ENCODE results near the gene CAPN1. TPM values are rescaled to one million over a fixed set of nuclear protein-coding genes. Genes with fewer than 3 reads are reported as not detected.

Gene CAPN1
- total and polyA plus RNA-seq, 9 of the 15 experiments (the other 6 are each of a cell fraction or from before 2014, with no cell fraction given) = 3.5 to 199 (median 61.6) TPM

GRCh38 chr11:65224930-65225278, 43.2 kb downstream of the CAPN1 start:
- H3K9me1 ChIP-seq (ENCODE audit: control insufficient read depth, insufficient read depth, low read length) = no peaks in the 10 kb centered on the region
- peaks cover 16 to 17% of the 10 kb centered on the region in 2 experiments for H3K4me1 ChIP-seq (replicated peaks in 1 of 2; ENCODE audit: control insufficient read depth in 2 of 2, insufficient read depth in 2 of 2, low read length in 2 of 2)
- peak overlapping the region; percentile 80 for H3K4me2 ChIP-seq (ENCODE audit: insufficient read depth, low read length)
- ChIA-PET POLR2A (interaction anchor here (0.6 to 2.1 kb wide), 10 partner anchors 11 to 279 kb away, joined by 3 to 10 read pairs (median 4); partner anchors contain the start of genes MALAT1 and TIGD3), CTCF (ENCODE audit: low intra/inter-chr PET ratio) (interaction anchor here (1.1 to 1.6 kb wide), 5 partner anchors 26 to 106 kb away, joined by 4 to 10 read pairs (median 6); partner anchors contain the start of gene CDC42EP2)
- no peaks in the 10 kb centered on the region for H3K9me3 ChIP-seq (replicated peaks; ENCODE audit: control insufficient read depth, insufficient read depth, low read depth, low read length)
- H3K27me3 ChIP-seq (ENCODE audit: control insufficient read depth in 2 of 2, insufficient read depth in 2 of 2, low read length in 2 of 2) = no peaks in the 10 kb centered on the region
- no peaks in the 10 kb centered on the region for H3K36me3 ChIP-seq (ENCODE audit: control insufficient read depth, insufficient read depth, low read length)
- DNase-seq (ENCODE audit: extremely low read depth in 1 of 4, low spot score in 3 of 4) = peak; percentile 40 to 68 (median 50)
- in situ Hi-C loops (cut with MboI) (no loop called here), intact Hi-C loops (cut with micrococcal nuclease) (loop anchor here (1.0 to 10.0 kb wide), 2 partner anchors 25 to 90 kb away; partner anchors contain the start of gene CDC42EP2)
- 18% methylated on average over 5 of the region's 5 CpGs for WGBS (ENCODE audit: insufficient coverage, low coverage, missing lambda C conversion rate)
- no peaks in the 10 kb centered on the region for H3K79me2 ChIP-seq (ENCODE audit: control insufficient read depth, insufficient read depth, low read length)
- peak overlapping the region; percentile 76 to 91; a peak in 3 of 4 replicates for H3K9ac ChIP-seq (ENCODE audit: insufficient read depth in 1 of 2, low read depth in 2 of 2, low read length in 2 of 2)
- peak overlapping the region; percentile 65 for H3K27ac ChIP-seq (ENCODE audit: extremely low read depth, low read depth, low read length)
- peak; percentile 67 for ATAC-seq
- no peak overlapping the region for H3K4me3 ChIP-seq
- BruUV-seq (replicated peaks) = no TSS peak
- H4K20me1 ChIP-seq (replicated peaks; ENCODE audit: control insufficient read depth, insufficient read depth, low read length) = no peaks in the 10 kb centered on the region
- FAIRE-seq = peak; percentile 78
- peak overlapping the region; percentile 97 for H2AFZ ChIP-seq (ENCODE audit: low read depth, low read length)
- TF ChIP-seq FOSL1 (tag; conservative IDR thresholded peaks at IDR 0.05) (peak; percentile 81), E2F3 (CRISPR knock-in tag; IDR thresholded peaks at IDR 0.05) (no peak), SMARCE1 (IDR thresholded peaks at IDR 0.05) (peak; percentile 69), ZNF592 (IDR thresholded peaks at IDR 0.05) (no peak; the same call in 1 of the 2 replicates), SNRNP70 (optimal IDR thresholded peaks at IDR 0.05; ENCODE audit: low read depth, low read length) (no peak), MAZ (CRISPR knock-in tag; conservative IDR thresholded peaks at IDR 0.05 in 1 of 2, IDR thresholded peaks at IDR 0.05 in 1 of 2) (no peak), SMAD4 (CRISPR knock-in tag; conservative IDR thresholded peaks at IDR 0.05) (0 out of 2 replicates have a peak, but pooled peaks have one; percentile 4), GABPB1 (CRISPR knock-in tag; IDR thresholded peaks at IDR 0.05) (no peak), SMARCB1 (IDR thresholded peaks at IDR 0.05; ENCODE audit: insufficient read length, low read depth) (no peak), EGR1 (conservative IDR thresholded peaks at IDR 0.05) (peak; percentile 87), JUN (IDR thresholded peaks at IDR 0.05; ENCODE audit: borderline replicate concordance, low read depth, low read length) (peak; percentile 22; the same call in 1 of the 2 replicates), JUN (CRISPR knock-in tag; IDR thresholded peaks at IDR 0.05; ENCODE audit: borderline replicate concordance) (no peak), ZNF584 (CRISPR knock-in tag; IDR thresholded peaks at IDR 0.05; ENCODE audit: low read depth) (0 out of 2 replicates have a peak, but pooled peaks have one; percentile 46), TFAP4 (CRISPR knock-in tag; IDR thresholded peaks at IDR 0.05; ENCODE audit: borderline replicate concordance) (peak; percentile 52), RCOR1 (IDR thresholded peaks at IDR 0.05; ENCODE audit: borderline replicate concordance in 1 of 2, low read depth in 2 of 2, low read length in 2 of 2) (no peak), EP300 (IDR thresholded peaks at IDR 0.05; ENCODE audit: low read length) (no peak)
- TF ChIP-seq, protein P1, sequence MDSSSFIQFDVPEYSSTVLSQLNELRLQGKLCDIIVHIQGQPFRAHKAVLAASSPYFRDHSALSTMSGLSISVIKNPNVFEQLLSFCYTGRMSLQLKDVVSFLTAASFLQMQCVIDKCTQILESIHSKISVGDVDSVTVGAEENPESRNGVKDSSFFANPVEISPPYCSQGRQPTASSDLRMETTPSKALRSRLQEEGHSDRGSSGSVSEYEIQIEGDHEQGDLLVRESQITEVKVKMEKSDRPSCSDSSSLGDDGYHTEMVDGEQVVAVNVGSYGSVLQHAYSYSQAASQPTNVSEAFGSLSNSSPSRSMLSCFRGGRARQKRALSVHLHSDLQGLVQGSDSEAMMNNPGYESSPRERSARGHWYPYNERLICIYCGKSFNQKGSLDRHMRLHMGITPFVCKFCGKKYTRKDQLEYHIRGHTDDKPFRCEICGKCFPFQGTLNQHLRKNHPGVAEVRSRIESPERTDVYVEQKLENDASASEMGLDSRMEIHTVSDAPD (CRISPR knock-in tag; IDR thresholded peaks at IDR 0.05) = no peak

Data from K562 (cell line).